Measurements from ENCODE around the gene CD244.
A peak's percentile ranks its signal among the peaks of the same experiment; 100 is the strongest.

CD244 gene

GRCh38 chr1:160835751-160836150, 26.9 kb downstream of the CD244 start:
- TF ChIP-seq FOXM1 (IDR thresholded peaks at IDR 0.05; ENCODE audit: borderline replicate concordance, low read depth) = no peak
- TF ChIP-seq TAF1 (IDR thresholded peaks at IDR 0.05; ENCODE audit: low read depth) = no peak
- no peak for TF ChIP-seq ZBTB7A (IDR thresholded peaks at IDR 0.05; ENCODE audit: low read depth)
- TF ChIP-seq REST (IDR thresholded peaks at IDR 0.05; ENCODE audit: low read depth) = no peak
- TF ChIP-seq TCF12 (IDR thresholded peaks at IDR 0.05; ENCODE audit: low read depth) = no peak
- no peak for TF ChIP-seq YY1 (IDR thresholded peaks at IDR 0.05; ENCODE audit: low read depth)
- no peak for TF ChIP-seq USF1 (IDR thresholded peaks at IDR 0.05)
- TF ChIP-seq CEBPB (IDR thresholded peaks at IDR 0.05) = no peak
- TF ChIP-seq EP300 (IDR thresholded peaks at IDR 0.05; ENCODE audit: borderline replicate concordance) = no peak
- TF ChIP-seq EGR1 (IDR thresholded peaks at IDR 0.05) = no peak
- no peak for TF ChIP-seq TEAD4 (IDR thresholded peaks at IDR 0.05)

GRCh38 chr1:160834945-160835565, 27.6 kb downstream of the CD244 start:
- TF ChIP-seq MAX (IDR thresholded peaks at IDR 0.05) (no peak), RAD21 (IDR thresholded peaks at IDR 0.05; ENCODE audit: low read depth) (peak; percentile 78)

GRCh38 chr1:160830321-160831153, 32.1 kb downstream of the CD244 start:
- no peak for TF ChIP-seq TCF12 (IDR thresholded peaks at IDR 0.05; ENCODE audit: low read depth)
- TF ChIP-seq RAD21 (IDR thresholded peaks at IDR 0.05; ENCODE audit: low read depth) = peak; percentile 47

GRCh38 chr1:160829766-160830165, 32.9 kb downstream of the CD244 start:
- no peak for TF ChIP-seq USF1 (IDR thresholded peaks at IDR 0.05)
- TF ChIP-seq CREB1 (IDR thresholded peaks at IDR 0.05; ENCODE audit: low read depth) = no peak
- no peak for TF ChIP-seq YY1 (IDR thresholded peaks at IDR 0.05; ENCODE audit: low read depth)
- no peak for TF ChIP-seq CEBPB (IDR thresholded peaks at IDR 0.05)
- no peak for TF ChIP-seq EGR1 (IDR thresholded peaks at IDR 0.05)
- no peak for TF ChIP-seq EP300 (IDR thresholded peaks at IDR 0.05; ENCODE audit: borderline replicate concordance)
- TF ChIP-seq MAX (IDR thresholded peaks at IDR 0.05) = no peak
- TF ChIP-seq TAF1 (IDR thresholded peaks at IDR 0.05; ENCODE audit: low read depth) = no peak
- TF ChIP-seq RAD21 (IDR thresholded peaks at IDR 0.05; ENCODE audit: low read depth) = no peak
- no peak for TF ChIP-seq TCF12 (IDR thresholded peaks at IDR 0.05; ENCODE audit: low read depth)
- TF ChIP-seq REST (IDR thresholded peaks at IDR 0.05; ENCODE audit: low read depth) = no peak
- no peak for TF ChIP-seq TEAD4 (IDR thresholded peaks at IDR 0.05)
- TF ChIP-seq FOXM1 (IDR thresholded peaks at IDR 0.05; ENCODE audit: borderline replicate concordance, low read depth) = no peak
- no peak for TF ChIP-seq ZBTB7A (IDR thresholded peaks at IDR 0.05; ENCODE audit: low read depth)
- TF ChIP-seq NFIC (IDR thresholded peaks at IDR 0.05) = no peak

GRCh38 chr1:160827418-160827817, 35.3 kb downstream of the CD244 start:
- TF ChIP-seq TCF12 (IDR thresholded peaks at IDR 0.05; ENCODE audit: low read depth) (no peak), TEAD4 (IDR thresholded peaks at IDR 0.05) (no peak), CEBPB (IDR thresholded peaks at IDR 0.05) (peak; percentile 57), MAX (IDR thresholded peaks at IDR 0.05) (no peak)

GRCh38 chr1:160826546-160826945, 36.1 kb downstream of the CD244 start:
- no peak for TF ChIP-seq RAD21 (IDR thresholded peaks at IDR 0.05; ENCODE audit: low read depth)
- TF ChIP-seq REST (IDR thresholded peaks at IDR 0.05; ENCODE audit: low read depth) = no peak
- no peak for TF ChIP-seq YY1 (IDR thresholded peaks at IDR 0.05; ENCODE audit: low read depth)
- no peak for TF ChIP-seq ZBTB7A (IDR thresholded peaks at IDR 0.05; ENCODE audit: low read depth)
- no peak for TF ChIP-seq USF1 (IDR thresholded peaks at IDR 0.05)
- TF ChIP-seq TEAD4 (IDR thresholded peaks at IDR 0.05) = no peak
- TF ChIP-seq EP300 (IDR thresholded peaks at IDR 0.05; ENCODE audit: borderline replicate concordance) = no peak
- TF ChIP-seq MAX (IDR thresholded peaks at IDR 0.05) = no peak
- no peak for TF ChIP-seq NFIC (IDR thresholded peaks at IDR 0.05)
- TF ChIP-seq TAF1 (IDR thresholded peaks at IDR 0.05; ENCODE audit: low read depth) = no peak
- TF ChIP-seq CREB1 (IDR thresholded peaks at IDR 0.05; ENCODE audit: low read depth) = no peak
